Measurements from ENCODE around the gene HINT3.
"Not testable (repeated sequence)": the region's sequence is repeated elsewhere in the genome, so short reads cannot be mapped to it uniquely, and the experiment has no call there.

Gene HINT3

GRCh38 chr6:126002755-126003679 is 46.4 kb downstream of the HINT3 start:
- DNase-seq (ENCODE audit: low read depth in 2 of 2) = no peak

DNA sequence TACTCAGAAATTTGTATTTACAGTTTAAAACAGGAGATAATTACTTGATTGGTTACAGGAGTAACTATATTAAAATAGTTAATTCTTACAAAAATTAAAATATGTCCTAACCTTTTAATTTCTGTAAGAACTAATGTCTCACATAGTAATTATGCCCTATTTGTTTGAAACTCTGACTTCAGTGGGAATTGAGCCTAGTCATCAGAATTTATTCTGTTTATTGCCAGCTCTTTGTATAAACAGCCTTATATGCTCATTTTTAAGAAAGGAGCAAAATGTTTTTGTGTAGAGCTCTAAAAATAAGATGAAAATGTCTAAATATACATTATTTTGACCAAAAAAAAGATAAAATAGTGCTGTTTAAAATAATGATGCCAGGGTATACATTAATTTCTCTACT is 51.2 kb downstream of the HINT3 start:
- DNase-seq (ENCODE audit: low read depth in 2 of 2) = no peak

- no peak for DNase-seq (ENCODE audit: low read depth in 2 of 2)
These were observed 53.5 kb downstream of the HINT3 start for GRCh38 chr6:126010040-126010439.

GRCh38 chr6:126015863-126016262 is 59.3 kb downstream of the HINT3 start:
- no peak for DNase-seq (ENCODE audit: low read depth in 2 of 2)

GRCh38 chr6:126016591-126016990 is 60.0 kb downstream of the HINT3 start:
- no peak for DNase-seq (ENCODE audit: low read depth in 2 of 2)

DNA sequence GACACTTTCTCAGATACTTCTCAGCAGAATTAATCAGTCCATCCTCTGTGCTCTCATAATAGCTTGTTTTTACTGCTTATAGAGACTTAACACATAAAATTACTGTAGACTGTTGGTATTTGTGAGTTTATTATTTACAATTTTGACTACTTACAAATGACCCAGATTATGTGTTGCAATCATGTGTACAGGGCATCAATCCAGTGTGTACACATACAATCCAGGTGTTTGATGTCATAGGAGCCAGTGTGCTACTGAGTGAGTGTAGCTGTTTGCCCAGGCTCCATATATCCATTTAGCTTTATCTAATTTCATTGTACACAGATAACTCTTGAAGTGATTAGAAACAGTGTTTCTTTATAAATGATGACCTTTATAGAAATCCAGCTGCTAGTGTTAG is 61.1 kb downstream of the HINT3 start:
- DNase-seq (ENCODE audit: low read depth in 2 of 2) = no peak

DNA sequence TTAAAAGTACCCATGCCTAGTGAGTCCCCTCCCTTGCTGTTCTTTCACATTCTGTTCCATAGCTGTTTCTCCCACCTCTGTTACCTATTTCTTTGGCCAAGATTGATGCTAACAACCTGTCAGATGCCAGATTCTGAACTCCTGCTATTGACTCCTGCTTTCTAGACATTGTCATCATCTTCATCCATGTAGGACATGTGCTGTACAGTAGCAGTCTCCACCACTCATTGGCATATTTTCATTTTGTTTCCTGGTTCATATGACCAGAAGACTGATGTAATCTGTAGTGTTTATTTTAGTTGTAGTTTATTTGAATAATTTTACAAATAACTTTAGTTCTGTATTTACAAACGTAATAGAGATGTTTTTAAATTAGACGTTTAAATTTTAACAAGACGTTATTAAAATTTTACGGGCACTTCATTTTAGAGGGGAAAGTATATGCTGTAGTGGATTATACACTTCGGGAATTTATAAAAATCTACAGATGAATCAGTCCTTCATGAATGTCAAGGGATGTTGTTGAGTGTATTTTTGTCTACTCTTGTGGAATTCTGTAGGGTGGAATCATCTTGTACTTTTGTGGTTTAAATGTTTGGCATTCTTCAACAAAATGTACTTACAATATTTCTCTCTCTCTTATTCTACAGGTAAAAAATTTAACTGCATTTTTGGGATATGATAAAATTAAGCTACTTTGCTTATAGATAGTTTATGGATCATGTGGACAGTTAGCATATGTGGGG is 63.9 kb downstream of the HINT3 start:
- DNase-seq (ENCODE audit: low read depth in 2 of 2) = no peak

- not testable (repeated sequence) for DNase-seq (ENCODE audit: low read depth in 2 of 2)
These were observed 66.9 kb downstream of the HINT3 start for GRCh38 chr6:126023474-126023873.

GRCh38 chr6:126026001-126026400 is 69.4 kb downstream of the HINT3 start:
- DNase-seq (ENCODE audit: low read depth in 2 of 2) = no peak

- DNase-seq (ENCODE audit: low read depth in 2 of 2) = no peak
These were observed 71.0 kb downstream of the HINT3 start for GRCh38 chr6:126027601-126028000.

Data from stimulated activated CD8-positive, alpha-beta memory T cell treated with anti-CD3 and anti-CD28 coated beads, Interleukin-15, amount 100 ng/mL, for 4 hours (primary cell).